IPS-18a (cell line): ENCODE measurements around the gene THRA.

ENCODE experiments used
- H3K27ac ChIP-seq: one replicate; pipeline ENCODE4 v1.5.1; 2013; ENCODE audit warnings: low read length
- H3K27me3 ChIP-seq: one replicate; pipeline ENCODE4 v1.6.1; 2013; ENCODE audit warnings: mild to moderate bottlenecking, low read length; ENCODE audit not compliant: control insufficient read depth, insufficient read depth
- H3K36me3 ChIP-seq: one replicate; pipeline ENCODE4 v1.6.1; 2013; ENCODE audit warnings: low read depth, low read length; ENCODE audit not compliant: control insufficient read depth
- H3K4me1 ChIP-seq: one replicate; pipeline ENCODE4 v1.6.1; 2013; ENCODE audit warnings: low read depth, low read length; ENCODE audit not compliant: control insufficient read depth
- H3K4me3 ChIP-seq: one replicate; pipeline ENCODE4 v1.5.1; 2013; ENCODE audit warnings: low read length
- H3K9ac ChIP-seq: one replicate; pipeline ENCODE4 v1.6.1; 2013; ENCODE audit warnings: mild to moderate bottlenecking, low read length, moderate library complexity
- H3K9me3 ChIP-seq: one replicate; pipeline ENCODE4 v1.6.1; 2013; ENCODE audit warnings: low read depth, low read length; ENCODE audit not compliant: control insufficient read depth

THRA gene

DNA sequence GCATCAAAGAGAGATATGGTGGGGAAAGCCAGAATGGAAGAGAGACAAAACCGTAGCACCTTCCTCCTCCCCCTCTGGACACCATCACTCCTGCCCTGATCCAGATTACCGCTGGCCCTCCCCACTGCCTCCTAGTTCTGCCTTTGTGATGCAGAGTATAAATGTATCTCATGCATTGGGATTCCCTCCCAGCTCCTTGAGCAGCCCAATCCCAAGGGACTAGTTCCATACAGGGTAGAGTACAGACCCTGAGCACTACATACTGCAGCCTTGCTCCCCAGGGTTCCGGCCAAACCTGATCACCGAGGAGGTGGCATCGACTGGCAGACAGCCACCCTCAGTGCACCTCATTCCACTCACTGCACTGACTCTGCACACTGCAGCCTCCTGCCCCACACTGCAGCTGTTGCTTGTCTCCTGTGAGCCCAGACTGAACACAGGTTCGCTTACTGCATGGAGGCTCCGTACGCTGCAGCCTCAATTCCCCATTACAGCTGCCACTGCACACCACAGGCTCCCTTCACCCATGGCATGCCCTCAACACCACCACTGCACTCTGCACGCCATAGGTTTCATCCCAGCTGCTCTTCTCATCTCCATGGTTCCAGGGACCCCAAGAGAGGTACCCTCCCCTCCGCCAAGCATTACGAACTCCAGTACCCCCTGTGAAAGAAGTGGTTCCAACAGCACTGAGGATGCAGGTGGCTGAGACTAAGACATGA is 1.7 kb upstream of the THRA start:
- Histone ChIP-seq H3K36me3 (no peaks in the 10 kb centered on the region), H3K4me1 (peaks cover 26% of the 10 kb centered on the region), H3K9me3 (no peaks in the 10 kb centered on the region), H3K27ac (no peak overlapping the region), H3K27me3 (peaks cover 25% of the 10 kb centered on the region), H3K4me3 (no peak overlapping the region), H3K9ac (no peak overlapping the region)

DNA sequence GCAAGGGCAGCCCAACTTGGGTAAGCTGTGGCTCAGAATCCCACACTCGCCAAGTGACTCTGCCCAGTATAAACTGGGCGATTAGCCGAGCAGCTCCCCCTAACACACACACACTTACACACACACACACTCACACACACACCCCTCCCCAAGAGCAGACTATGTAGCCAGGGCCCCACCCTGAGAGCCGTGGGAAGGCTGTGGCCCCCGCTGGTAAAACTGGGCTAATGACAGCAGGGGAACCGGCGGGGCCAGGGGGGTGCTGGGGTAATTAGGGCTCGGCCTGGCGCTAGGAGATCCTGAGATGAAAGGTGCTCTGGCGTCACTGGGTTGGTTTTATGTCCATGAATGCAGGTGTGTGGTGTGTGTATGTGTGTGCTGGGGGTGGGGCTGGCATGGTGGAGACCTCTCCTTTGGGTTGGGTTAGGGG is 1.1 kb upstream of the THRA start:
- H3K9ac ChIP-seq, result no peak overlapping the region
- no peak overlapping the region for H3K4me3 ChIP-seq
- peaks cover 25% of the 10 kb centered on the region for H3K27me3 ChIP-seq

DNA sequence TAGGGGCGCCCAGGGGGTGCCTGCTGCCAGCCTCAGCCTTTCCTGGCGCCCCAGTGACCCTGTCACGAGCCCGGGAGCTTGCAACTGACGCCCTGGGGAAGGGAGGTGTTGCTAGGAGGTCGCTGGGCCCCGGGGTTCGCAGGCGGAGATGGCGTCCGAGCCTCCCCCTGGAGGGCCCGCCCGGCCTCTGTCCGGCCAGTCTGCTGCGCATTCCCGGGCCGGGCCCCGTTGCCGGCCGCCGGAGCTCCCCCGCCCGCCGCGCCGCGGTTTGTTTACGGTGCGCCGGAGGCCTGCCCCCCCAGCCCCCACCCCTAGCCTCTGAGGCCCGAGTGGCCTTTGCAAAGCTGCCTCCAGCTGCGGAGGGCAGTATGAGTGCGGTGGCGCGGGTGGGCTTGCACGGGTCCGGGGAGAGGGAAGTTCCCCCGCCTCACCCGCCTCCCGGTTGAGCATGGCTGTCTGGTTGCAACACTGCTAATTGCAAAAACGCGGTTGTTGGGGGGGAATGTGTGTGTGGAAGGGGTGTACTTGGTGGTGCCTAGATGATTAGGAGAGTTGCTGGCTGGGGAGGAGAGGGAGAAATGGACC is 514 bp downstream of the THRA start:
- H3K4me1 ChIP-seq, result peaks cover 28% of the 10 kb centered on the region

More for the DNA sequence above, 1.1 kb upstream of the THRA start:
- Histone ChIP-seq H3K9me3 (no peaks in the 10 kb centered on the region), H3K36me3 (no peaks in the 10 kb centered on the region), H3K4me1 (peaks cover 26% of the 10 kb centered on the region), H3K27ac (no peak overlapping the region)

DNA sequence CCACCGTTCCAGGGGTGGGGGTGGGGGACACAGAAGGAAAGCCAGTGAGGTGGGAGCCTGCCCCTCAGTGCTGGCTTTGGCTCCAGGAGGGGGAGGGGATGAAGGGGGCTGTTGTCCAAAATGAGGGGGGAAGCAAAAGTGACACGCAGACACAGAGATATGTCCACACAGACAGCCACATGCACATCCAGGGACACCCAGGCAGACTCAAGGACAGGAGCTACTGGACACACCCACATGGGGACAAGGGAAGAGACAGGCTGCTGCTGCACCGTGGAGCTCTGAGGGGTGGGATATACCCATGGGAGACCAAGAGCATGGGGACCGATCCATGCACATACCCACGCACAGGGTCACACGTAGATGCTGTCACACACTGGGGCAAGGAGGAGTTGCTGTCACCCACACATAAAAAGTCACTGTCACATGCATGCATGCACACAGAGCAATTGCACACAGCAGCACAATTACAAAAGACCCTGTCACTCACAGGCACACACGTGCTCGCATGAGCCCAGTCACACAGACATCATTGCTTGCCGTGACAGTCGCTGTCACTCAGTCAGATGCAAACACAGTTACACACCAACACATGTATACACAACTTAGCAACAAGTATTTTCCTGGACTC is 1.3 kb downstream of the THRA start:
- peak overlapping the region; percentile 61 for H3K9ac ChIP-seq
- no peak overlapping the region for H3K27ac ChIP-seq
- H3K4me1 ChIP-seq, result peaks cover 34% of the 10 kb centered on the region
- H3K36me3 ChIP-seq, result no peaks in the 10 kb centered on the region
- peak overlapping the region; percentile 74 for H3K4me3 ChIP-seq
- H3K9me3 ChIP-seq, result no peaks in the 10 kb centered on the region
- peaks cover 25% of the 10 kb centered on the region for H3K27me3 ChIP-seq

More for the DNA sequence above, 514 bp downstream of the THRA start:
- Histone ChIP-seq H3K27me3 (peaks cover 25% of the 10 kb centered on the region), H3K9ac (peak overlapping the region; percentile 61), H3K27ac (no peak overlapping the region), H3K9me3 (no peaks in the 10 kb centered on the region), H3K4me3 (peak overlapping the region; percentile 74), H3K36me3 (no peaks in the 10 kb centered on the region)

GRCh38 chr17:40064971-40065768 is 2.4 kb downstream of the THRA start:
- H3K4me1 ChIP-seq, result peaks cover 46% of the 10 kb centered on the region
- H3K27me3 ChIP-seq, result peaks cover 25% of the 10 kb centered on the region
- H3K4me3 ChIP-seq, result no peak overlapping the region
- no peaks in the 10 kb centered on the region for H3K36me3 ChIP-seq
- no peaks in the 10 kb centered on the region for H3K9me3 ChIP-seq
- no peak overlapping the region for H3K27ac ChIP-seq
- H3K9ac ChIP-seq, result no peak overlapping the region

DNA sequence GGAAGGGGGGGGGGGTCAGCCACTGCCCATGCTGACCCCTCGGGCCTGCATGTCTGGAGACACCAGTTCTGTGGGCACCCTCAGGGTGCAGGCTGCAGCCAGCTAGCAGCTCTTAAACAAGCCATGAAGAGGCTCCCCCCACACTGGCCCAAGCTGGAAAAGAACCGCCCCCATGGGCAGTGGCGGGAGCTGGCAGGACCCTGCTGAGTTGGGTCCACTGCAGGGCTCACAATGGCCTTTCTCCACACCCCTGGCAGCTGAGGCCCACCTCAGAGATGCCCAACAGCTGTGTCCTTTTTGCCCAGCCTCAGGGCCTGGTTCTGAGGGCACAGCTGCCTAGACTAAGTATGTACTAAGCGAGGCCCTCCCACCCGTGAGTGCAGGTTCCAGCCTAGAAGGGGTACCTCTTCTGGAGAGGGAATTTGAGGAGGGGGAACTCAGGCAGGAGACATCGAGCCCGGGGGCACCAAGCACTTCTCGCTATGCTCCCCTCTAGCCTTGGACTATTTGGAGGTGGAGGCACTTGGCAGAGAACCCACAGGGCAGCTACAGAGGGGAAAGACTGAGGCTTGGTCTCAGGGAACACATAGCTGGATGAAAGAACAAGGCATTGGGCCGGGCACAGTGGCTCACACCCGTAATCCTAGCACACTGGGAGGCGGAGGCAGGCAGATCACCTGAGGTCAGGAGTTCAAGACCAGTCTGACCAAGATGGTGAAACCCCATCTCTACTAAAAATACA is 3.2 kb downstream of the THRA start:
- Histone ChIP-seq H3K4me1 (peaks cover 51% of the 10 kb centered on the region), H3K27ac (no peak overlapping the region), H3K4me3 (no peak overlapping the region)

GRCh38 chr17:40067710-40068109 is 4.9 kb downstream of the THRA start:
- Histone ChIP-seq H3K4me1 (peaks cover 55% of the 10 kb centered on the region), H3K27ac (no peak overlapping the region), H3K36me3 (no peaks in the 10 kb centered on the region), H3K9me3 (no peaks in the 10 kb centered on the region), H3K27me3 (peaks cover 15% of the 10 kb centered on the region), H3K9ac (no peak overlapping the region), H3K4me3 (no peak overlapping the region)

More for the DNA sequence above, 3.2 kb downstream of the THRA start:
- H3K36me3 ChIP-seq, result no peaks in the 10 kb centered on the region
- no peak overlapping the region for H3K9ac ChIP-seq
- no peaks in the 10 kb centered on the region for H3K9me3 ChIP-seq
- H3K27me3 ChIP-seq, result peaks cover 25% of the 10 kb centered on the region

DNA sequence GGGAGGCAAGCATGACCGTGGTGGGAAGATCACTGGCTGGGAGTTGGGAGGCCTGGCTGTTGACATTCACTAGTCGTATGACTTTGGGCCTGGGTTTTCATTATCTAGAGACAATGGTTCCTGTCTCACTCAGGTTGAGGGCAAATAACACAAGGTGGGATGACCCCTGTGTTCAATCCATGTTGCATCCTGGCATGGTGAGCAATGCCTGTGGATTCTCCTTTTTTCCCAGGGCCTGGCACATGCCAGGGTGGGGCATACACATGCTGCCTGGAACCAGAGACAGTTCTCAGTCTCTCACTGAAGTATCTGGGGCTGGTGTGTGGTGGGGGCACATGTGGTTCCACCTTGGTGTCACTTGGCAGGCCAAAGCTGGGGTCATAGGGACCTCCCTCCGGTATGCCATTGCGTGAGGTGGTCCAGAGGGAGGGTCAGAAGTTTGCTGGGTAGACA is 5.4 kb downstream of the THRA start:
- H3K27ac ChIP-seq, result no peak overlapping the region
- H3K9me3 ChIP-seq, result no peaks in the 10 kb centered on the region
- H3K4me1 ChIP-seq, result peaks cover 55% of the 10 kb centered on the region
- H3K27me3 ChIP-seq, result peaks cover 15% of the 10 kb centered on the region
- no peak overlapping the region for H3K9ac ChIP-seq
- no peak overlapping the region for H3K4me3 ChIP-seq
- H3K36me3 ChIP-seq, result no peaks in the 10 kb centered on the region

DNA sequence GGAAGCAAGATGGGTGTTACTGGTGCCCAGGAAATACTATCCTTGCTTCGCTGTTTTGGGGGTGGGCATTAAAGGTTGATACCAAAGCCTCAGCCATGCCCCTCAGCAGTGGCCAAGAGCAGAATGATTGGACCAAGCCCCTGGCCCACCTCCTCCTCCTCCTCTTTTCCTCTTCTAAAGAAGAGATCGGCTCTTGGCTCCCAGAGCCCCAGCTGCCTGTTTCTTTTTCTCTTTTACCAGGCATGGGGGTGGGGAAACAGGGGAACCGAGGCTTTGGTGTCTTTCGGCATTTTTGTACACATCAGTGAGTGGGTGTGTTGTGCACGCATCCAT is 5.8 kb downstream of the THRA start:
- Histone ChIP-seq H3K27me3 (peaks cover 13% of the 10 kb centered on the region), H3K9me3 (no peaks in the 10 kb centered on the region), H3K4me3 (peak overlapping the region; percentile 36), H3K4me1 (peaks cover 54% of the 10 kb centered on the region), H3K9ac (no peak overlapping the region), H3K36me3 (no peaks in the 10 kb centered on the region), H3K27ac (no peak overlapping the region)

DNA sequence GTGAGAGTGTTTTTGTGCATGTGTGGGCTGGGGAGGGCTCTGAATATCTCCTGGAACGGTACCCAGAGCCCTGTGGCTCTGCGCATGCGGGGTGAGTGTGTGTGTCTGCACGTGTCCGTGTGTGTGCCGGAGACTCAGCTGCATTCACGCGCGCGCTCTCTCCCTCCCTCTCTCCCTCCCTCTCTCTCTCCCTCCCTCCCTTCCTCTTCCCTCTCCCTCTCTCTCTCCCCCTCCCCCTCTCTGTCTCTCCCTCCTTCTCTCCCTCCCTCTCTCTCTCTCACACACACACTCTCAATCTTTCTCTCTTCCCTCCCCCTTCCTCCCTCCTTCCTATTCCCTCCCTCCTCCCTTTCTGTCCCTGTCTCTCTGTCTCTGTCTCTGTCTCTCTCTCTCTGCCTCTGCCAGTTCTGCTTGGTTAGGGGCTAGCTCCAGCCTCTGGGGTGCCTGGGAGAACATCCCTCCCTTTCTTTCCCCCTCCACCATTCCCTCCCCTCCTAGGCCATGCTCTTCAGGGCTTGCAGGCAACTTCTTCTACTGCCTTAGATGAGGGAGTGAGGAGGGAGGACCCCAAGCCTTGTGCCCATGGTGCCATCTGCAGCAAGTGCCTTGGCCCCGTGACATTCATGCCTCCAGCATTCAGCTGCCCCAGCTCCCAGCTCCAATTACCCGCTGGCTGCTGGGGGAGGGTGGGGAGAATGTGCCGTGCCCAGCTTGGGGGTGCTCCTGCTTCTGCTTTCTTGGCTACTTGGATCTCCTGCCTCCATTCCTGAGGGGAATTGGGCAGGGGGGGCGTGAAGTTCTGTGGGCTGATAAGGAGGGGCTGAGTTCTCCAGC is 6.4 kb downstream of the THRA start:
- H3K4me1 ChIP-seq, result peaks cover 49% of the 10 kb centered on the region
- no peak overlapping the region for H3K27ac ChIP-seq
- peak overlapping the region; percentile 36 for H3K4me3 ChIP-seq
- no peaks in the 10 kb centered on the region for H3K36me3 ChIP-seq
- no peaks in the 10 kb centered on the region for H3K9me3 ChIP-seq
- no peak overlapping the region for H3K9ac ChIP-seq
- H3K27me3 ChIP-seq, result peaks cover 7% of the 10 kb centered on the region
